ENCODE data around the gene EXOC1. TPM values are rescaled to one million over a fixed set of nuclear protein-coding genes. Genes with fewer than 3 reads are reported as not detected.

The EXOC1 gene
- total and polyA plus RNA-seq, 9 of the 15 experiments (the other 6 are each of a cell fraction or from before 2014, with no cell fraction given): 16.0 to 45.5 (median 26.2) TPM

DNA sequence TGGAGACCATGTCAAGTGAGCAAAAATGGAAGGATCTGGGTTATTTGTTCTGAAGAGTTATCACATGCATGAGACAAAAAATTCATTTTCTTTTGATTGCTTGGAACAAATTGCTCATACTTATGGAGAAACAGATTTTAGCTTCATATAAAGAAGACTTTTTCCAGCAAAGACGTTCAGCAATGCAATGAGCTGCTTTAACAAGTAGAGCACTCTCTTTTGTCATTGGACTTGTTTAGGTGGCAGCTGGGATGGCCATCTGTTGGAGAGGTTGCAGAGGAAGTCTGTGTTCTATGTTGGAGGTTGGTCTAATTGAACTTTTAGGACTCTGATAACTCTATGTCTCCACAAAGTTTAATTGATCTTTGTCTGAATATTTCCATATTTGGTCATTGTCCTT lies 75.4 kb downstream of the EXOC1 start:
- no peak for FAIRE-seq
- Histone ChIP-seq H3K27me3 (ENCODE audit: control insufficient read depth in 2 of 2, insufficient read depth in 2 of 2, low read length in 2 of 2) (peaks cover 0 to 7% of the 10 kb centered on the region in 2 experiments; a peak in 1 of 5 replicates), H3K27ac (ENCODE audit: extremely low read depth, low read depth, low read length) (no peak overlapping the region), H4K20me1 (replicated peaks; ENCODE audit: control insufficient read depth, insufficient read depth, low read length) (no peaks in the 10 kb centered on the region), H3K4me2 (ENCODE audit: insufficient read depth, low read length) (no peak overlapping the region), H2AFZ (ENCODE audit: low read depth, low read length) (no peak overlapping the region), H3K79me2 (ENCODE audit: control insufficient read depth, insufficient read depth, low read length) (no peaks in the 10 kb centered on the region), H3K4me3 (no peak overlapping the region), H3K9ac (ENCODE audit: insufficient read depth in 1 of 2, low read depth in 2 of 2, low read length in 2 of 2) (no peak overlapping the region), H3K9me3 (replicated peaks; ENCODE audit: control insufficient read depth, insufficient read depth, low read depth, low read length) (no peaks in the 10 kb centered on the region), H3K36me3 (ENCODE audit: control insufficient read depth, insufficient read depth, low read length) (no peaks in the 10 kb centered on the region), H3K4me1 (replicated peaks in 1 of 2; ENCODE audit: control insufficient read depth in 2 of 2, insufficient read depth in 2 of 2, low read length in 2 of 2) (no peaks in the 10 kb centered on the region; a peak in 1 of 5 replicates), H3K9me1 (ENCODE audit: control insufficient read depth, insufficient read depth, low read length) (no peaks in the 10 kb centered on the region)
- in situ Hi-C loops (cut with MboI): no loop called here
- ChIA-PET POLR2A (no interaction called here), CTCF (ENCODE audit: low intra/inter-chr PET ratio) (no interaction called here)
- DNase-seq (ENCODE audit: extremely low read depth in 1 of 4, low spot score in 3 of 4): no peak
- WGBS (ENCODE audit: insufficient coverage, low coverage, missing lambda C conversion rate): 0% methylated on average over 1 of the region's 1 CpG
- TF ChIP-seq ZNF79 (CRISPR knock-in tag; IDR thresholded peaks at IDR 0.05; ENCODE audit: low read depth) (no peak), KAT8 (IDR thresholded peaks at IDR 0.05; ENCODE audit: low read depth) (no peak), ZBTB9 (CRISPR knock-in tag; IDR thresholded peaks at IDR 0.05) (no peak), BRF1 (IDR thresholded peaks at IDR 0.05; ENCODE audit: borderline replicate concordance, extremely low read depth, insufficient read length) (no peak), DMBX1 (CRISPR knock-in tag; IDR thresholded peaks at IDR 0.05; ENCODE audit: borderline replicate concordance) (no peak), SMAD2 (IDR thresholded peaks at IDR 0.05; ENCODE audit: low read depth, low read length) (no peak), ZC3H4 (CRISPR knock-in tag; IDR thresholded peaks at IDR 0.05; ENCODE audit: borderline replicate concordance) (no peak)
- no peak for ATAC-seq
- intact Hi-C loops (cut with micrococcal nuclease): no loop called here
- no TSS peak for BruUV-seq (replicated peaks)

Measured in K562 (cell line).